ENCODE measurements around the gene CAMKMT.

Gene CAMKMT

GRCh38 chr2:44605511-44605910 lies 243.8 kb downstream of the CAMKMT start:
- DNase-seq = no peak

- no peak for DNase-seq
Observed at GRCh38 chr2:44612276-44612675, 250.5 kb downstream of the CAMKMT start.

GRCh38 chr2:44614940-44615339 lies 253.2 kb downstream of the CAMKMT start:
- no peak for DNase-seq

GRCh38 chr2:44615950-44616518 lies 254.3 kb downstream of the CAMKMT start:
- no peak for DNase-seq

GRCh38 chr2:44616667-44617155 lies 255.0 kb downstream of the CAMKMT start:
- no peak for DNase-seq

- no peak for DNase-seq
Observed at GRCh38 chr2:44618251-44619023, 256.7 kb downstream of the CAMKMT start.

GRCh38 chr2:44620189-44620990 lies 258.6 kb downstream of the CAMKMT start:
- DNase-seq = no peak

GRCh38 chr2:44623622-44624351 lies 262.0 kb downstream of the CAMKMT start:
- no peak for DNase-seq

- DNase-seq = no peak
Observed at GRCh38 chr2:44628297-44628696, 266.6 kb downstream of the CAMKMT start.

GRCh38 chr2:44632931-44633689 lies 271.4 kb downstream of the CAMKMT start:
- DNase-seq = no peak

GRCh38 chr2:44635725-44636124 lies 274.0 kb downstream of the CAMKMT start:
- DNase-seq = no peak

GRCh38 chr2:44638649-44639048 lies 276.9 kb downstream of the CAMKMT start:
- no peak for DNase-seq

GRCh38 chr2:44639399-44639798 lies 277.7 kb downstream of the CAMKMT start:
- DNase-seq = no peak

GRCh38 chr2:44642123-44642857 lies 280.5 kb downstream of the CAMKMT start:
- no peak for DNase-seq

GRCh38 chr2:44645937-44646336 lies 284.2 kb downstream of the CAMKMT start:
- DNase-seq = no peak

- no peak for DNase-seq
Observed at GRCh38 chr2:44649381-44649780, 287.6 kb downstream of the CAMKMT start.

GRCh38 chr2:44650796-44651195 lies 289.0 kb downstream of the CAMKMT start:
- no peak for DNase-seq

- DNase-seq = no peak
Observed at GRCh38 chr2:44651974-44652373, 290.2 kb downstream of the CAMKMT start.

GRCh38 chr2:44652701-44653100 lies 291.0 kb downstream of the CAMKMT start:
- DNase-seq = no peak

GRCh38 chr2:44655401-44655864 lies 293.7 kb downstream of the CAMKMT start:
- no peak for DNase-seq

GRCh38 chr2:44656460-44656859 lies 294.7 kb downstream of the CAMKMT start:
- DNase-seq = no peak

All from effector CD8-positive, alpha-beta T cell (primary cell).